HepG2 (cell line): ENCODE data around the gene RPS6KA2. TPM values are rescaled to one million over a fixed set of nuclear protein-coding genes. Genes with fewer than 3 reads are reported as not detected.

Experiments used
- ARNT ChIP-seq: fragments of 450-650 bp; IDR thresholded peaks from 2 replicates; pipeline ENCODE4 v1.6.1; 2017
- CBX1 ChIP-seq: IDR thresholded peaks from one replicate; pipeline ENCODE4 v1.6.1; 2016; ENCODE audit warnings: antibody characterized with exemption, low read depth
- EEA1 ChIP-seq: sonication (generic); formaldehyde crosslinking; IDR thresholded peaks from 2 replicates; pipeline ENCODE4 v1.5.1; 2020; ENCODE audit warnings: mild to moderate bottlenecking, missing genetic modification reagents, borderline replicate concordance
- FOXO1 ChIP-seq: sonication (generic); formaldehyde crosslinking; IDR thresholded peaks from 2 replicates; pipeline ENCODE4 v1.4.0; 2020; ENCODE audit warnings: missing genetic modification reagents
- KDM2A ChIP-seq: sonication (generic); formaldehyde crosslinking; IDR thresholded peaks from 2 replicates; pipeline ENCODE4 v1.4.0; 2020; ENCODE audit warnings: low read depth, missing genetic modification reagents, borderline replicate concordance
- KLF16 ChIP-seq, 2 experiments: sonication (generic) in 1 of 2; formaldehyde crosslinking in 1 of 2; IDR thresholded peaks; 2 replicates each; pipeline versions ENCODE4 v1.6.1 to v1.8.0; 2016 to 2023; ENCODE audit warnings: missing genetic modification reagents in 2 of 2, missing compliant biosample characterization in 1 of 2
- MAFG ChIP-seq: sonication (generic); formaldehyde crosslinking; IDR thresholded peaks from 2 replicates; pipeline ENCODE4 v1.5.1; 2020; ENCODE audit warnings: mild to moderate bottlenecking, missing genetic modification reagents
- MYC ChIP-seq: sonication (generic); formaldehyde crosslinking; IDR thresholded peaks from 2 replicates; pipeline ENCODE4 v1.9.0; 2021; ENCODE audit warnings: missing genetic modification reagents, borderline replicate concordance
- NAIF1 ChIP-seq: sonication (generic); formaldehyde crosslinking; IDR thresholded peaks from 2 replicates; pipeline ENCODE4 v1.5.0; 2020; ENCODE audit warnings: mild to moderate bottlenecking, missing genetic modification reagents, borderline replicate concordance
- RAD21 ChIP-seq: fragments of 450-650 bp; formaldehyde crosslinking; IDR thresholded peaks from 2 replicates; pipeline ENCODE4 v1.5.0; 2020; ENCODE audit warnings: mild to moderate bottlenecking
- RCOR2 ChIP-seq: IDR thresholded peaks from 2 replicates; pipeline ENCODE4 v1.6.1; 2016; ENCODE audit warnings: missing biosample characterization, missing genetic modification reagents
- RFXAP ChIP-seq: sonication (generic); formaldehyde crosslinking; IDR thresholded peaks from 2 replicates; pipeline ENCODE4 v1.4.0; 2020; ENCODE audit warnings: missing genetic modification reagents, borderline replicate concordance
- SMAD3 ChIP-seq: sonication (generic); formaldehyde crosslinking; IDR thresholded peaks from 2 replicates; pipeline ENCODE4 v1.4.0; 2020; ENCODE audit warnings: missing genetic modification reagents
- STAG1 ChIP-seq: sonication (generic); formaldehyde crosslinking; IDR thresholded peaks from 2 replicates; pipeline ENCODE4 v1.4.0; 2020; ENCODE audit warnings: missing genetic modification reagents
- U2AF1 ChIP-seq: fragments of 200-400 bp; formaldehyde crosslinking; optimal IDR thresholded peaks from 2 replicates; pipeline ENCODE3; 2017; ENCODE audit warnings: mild to moderate bottlenecking, low read depth, low read length
- XRCC5 ChIP-seq: fragments of 200-400 bp; formaldehyde crosslinking; optimal IDR thresholded peaks from 2 replicates; pipeline ENCODE3; 2017; ENCODE audit warnings: mild to moderate bottlenecking, low read length
- ZBTB38 ChIP-seq: sonication (generic); formaldehyde crosslinking; IDR thresholded peaks from 2 replicates; pipeline ENCODE4 v1.5.1; 2020; ENCODE audit warnings: mild to moderate bottlenecking, missing genetic modification reagents
- ZC3H4 ChIP-seq: sonication (generic); formaldehyde crosslinking; IDR thresholded peaks from 2 replicates; pipeline ENCODE4 v1.4.0; 2020; ENCODE audit warnings: missing genetic modification reagents, borderline replicate concordance
- ZFP41 ChIP-seq: sonication (generic); formaldehyde crosslinking; IDR thresholded peaks from 2 replicates; pipeline ENCODE4 v1.4.0; 2020; ENCODE audit warnings: mild to moderate bottlenecking, missing genetic modification reagents, borderline replicate concordance
- ZFY ChIP-seq: sonication (generic); formaldehyde crosslinking; IDR thresholded peaks from 2 replicates; pipeline ENCODE4 v1.4.0; 2020; ENCODE audit warnings: missing genetic modification reagents
- ZNF460 ChIP-seq: sonication (generic); formaldehyde crosslinking; IDR thresholded peaks from 2 replicates; pipeline ENCODE4 v1.5.1; 2020; ENCODE audit warnings: missing genetic modification reagents, mild to moderate bottlenecking, borderline replicate concordance
- ZNF567 ChIP-seq: sonication (generic); formaldehyde crosslinking; IDR thresholded peaks from 2 replicates; pipeline ENCODE4 v1.8.1; 2023; ENCODE audit warnings: mild to moderate bottlenecking, missing genetic modification reagents, borderline replicate concordance
- ZNF777 ChIP-seq: sonication (generic); formaldehyde crosslinking; IDR thresholded peaks from 2 replicates; pipeline ENCODE4 v1.4.0; 2020; ENCODE audit warnings: missing genetic modification reagents
- ZNF883 ChIP-seq: sonication (generic); formaldehyde crosslinking; IDR thresholded peaks from 2 replicates; pipeline ENCODE4 v1.5.1; 2020; ENCODE audit warnings: mild to moderate bottlenecking, missing genetic modification reagents; ENCODE audit errors: not compliant biosample characterization
- polyA plus RNA-seq, 8 experiments: library from polyadenylated mRNA; depleted of rRNA in 3 of 8; stranded (reverse) in 7 of 8; unstranded in 1 of 8; fragments of >200 nt; fragmentation: Illumina TruSeq in 4 of 8; extraction: Trizol in 4 of 8; gene quantifications; 2 replicates each; pipeline versions ENCODE4 v1.2.1 to v1.2.3, GENCODE V29; 2011 to 2016; ENCODE audit warnings: low read depth in 4 of 8, missing spikeins in 1 of 8, mixed read lengths in 1 of 8; ENCODE audit not compliant: insufficient read depth in 1 of 8
- total RNA-seq, 5 experiments: library from RNA; depleted of rRNA; stranded (reverse); fragments of >200 nt; fragmentation: Illumina TruSeq; extraction: Trizol; gene quantifications; 2 replicates each; pipeline ENCODE4 v1.2.3, GENCODE V29; 2016; ENCODE audit warnings: low read depth in 1 of 5
- TF ChIP-seq, protein P1 (sequence below): IDR thresholded peaks from 2 replicates; pipeline ENCODE4 v1.6.1; 2016; ENCODE audit warnings: missing compliant biosample characterization, missing genetic modification reagents, borderline replicate concordance
- TF ChIP-seq, protein P2 (sequence below): sonication (generic); formaldehyde crosslinking; IDR thresholded peaks from 2 replicates; pipeline ENCODE4 v1.4.0; 2020; ENCODE audit warnings: missing genetic modification reagents
- TF ChIP-seq, protein P3 (sequence below): IDR thresholded peaks from 2 replicates; pipeline ENCODE4 v1.6.1; 2012; ENCODE audit warnings: inconsistent platforms

RPS6KA2 gene
- total and polyA plus RNA-seq, 2 of the 13 experiments (the other 11 are each of a cell fraction or from before 2014, with no cell fraction given): 0.22 to 0.38 TPM

DNA sequence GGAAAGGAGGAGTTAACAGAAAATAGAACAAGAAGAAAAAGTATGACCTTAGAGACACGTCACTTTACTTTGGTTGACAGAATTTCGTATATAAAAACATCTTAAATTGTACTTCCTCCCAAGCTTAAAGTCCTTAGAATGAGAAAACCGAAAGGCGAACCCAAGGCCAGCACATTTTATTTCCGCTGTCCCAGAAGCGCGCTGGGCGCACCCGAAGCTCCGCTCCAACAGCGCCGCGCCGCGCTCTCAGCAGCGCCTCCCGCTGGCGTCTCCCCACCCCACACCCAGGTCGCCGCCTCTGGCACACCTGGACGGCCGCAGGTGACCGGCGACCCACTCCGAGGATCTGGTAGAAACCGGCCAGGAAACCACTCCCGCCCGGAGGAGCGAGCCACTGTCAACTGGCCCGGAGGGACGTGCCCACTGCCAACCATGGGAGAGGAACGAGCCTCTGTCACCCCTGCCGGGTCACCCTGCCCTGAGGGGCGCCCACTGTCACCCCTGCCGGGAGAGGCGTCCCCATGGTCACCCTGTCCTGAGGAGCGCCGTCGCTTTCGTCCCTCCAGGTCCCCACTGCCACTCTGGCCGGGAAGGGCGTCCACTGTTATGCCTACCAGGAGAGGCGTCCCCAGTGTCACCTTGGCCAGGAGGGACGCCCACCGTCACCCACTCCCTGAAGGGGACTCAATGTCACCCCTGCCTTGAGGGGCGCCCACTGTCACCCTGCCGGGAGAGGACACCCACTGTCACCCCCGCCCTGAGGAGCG is 245.1 kb downstream of the RPS6KA2 start (continued):
- TF ChIP-seq, protein P1, sequence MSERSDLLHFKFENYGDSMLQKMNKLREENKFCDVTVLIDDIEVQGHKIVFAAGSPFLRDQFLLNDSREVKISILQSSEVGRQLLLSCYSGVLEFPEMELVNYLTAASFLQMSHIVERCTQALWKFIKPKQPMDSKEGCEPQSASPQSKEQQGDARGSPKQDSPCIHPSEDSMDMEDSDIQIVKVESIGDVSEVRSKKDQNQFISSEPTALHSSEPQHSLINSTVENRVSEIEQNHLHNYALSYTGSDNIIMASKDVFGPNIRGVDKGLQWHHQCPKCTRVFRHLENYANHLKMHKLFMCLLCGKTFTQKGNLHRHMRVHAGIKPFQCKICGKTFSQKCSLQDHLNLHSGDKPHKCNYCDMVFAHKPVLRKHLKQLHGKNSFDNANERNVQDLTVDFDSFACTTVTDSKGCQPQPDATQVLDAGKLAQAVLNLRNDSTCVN (CRISPR knock-in tag): peak; percentile 54; the same call in 1 of the 2 replicates
- TF ChIP-seq CBX1 (no peak), RFXAP (CRISPR knock-in tag) (no peak), XRCC5 (peak; percentile 91), STAG1 (CRISPR knock-in tag) (peak; percentile 87), RCOR2 (CRISPR knock-in tag) (no peak), ZNF883 (no peak), KLF16 (CRISPR knock-in tag; IDR thresholded peaks at IDR 0.05) (peak in 1 of 2 experiments; percentile 65; a peak in 1 of 4 replicates), SMAD3 (no peak; the same call in 1 of the 2 replicates), MAFG (CRISPR knock-in tag) (no peak), NAIF1 (CRISPR knock-in tag) (no peak), RAD21 (CRISPR knock-in tag) (peak; percentile 93), U2AF1 (no peak), KDM2A (CRISPR knock-in tag) (peak; percentile 98), EEA1 (peak; percentile 81; the same call in 1 of the 2 replicates), ZNF567 (no peak), ZC3H4 (CRISPR knock-in tag) (no peak), ARNT (no peak), ZBTB38 (peak; percentile 94; the same call in 1 of the 2 replicates), MYC (peak; percentile 86; the same call in 1 of the 2 replicates), ZNF460 (CRISPR knock-in tag) (peak; percentile 35; the same call in 1 of the 2 replicates), ZFP41 (no peak), ZNF777 (CRISPR knock-in tag) (peak; percentile 58; the same call in 1 of the 2 replicates), FOXO1 (CRISPR knock-in tag) (peak; percentile 71), ZFY (CRISPR knock-in tag) (peak; percentile 54; the same call in 1 of the 2 replicates)
- TF ChIP-seq, protein P2, sequence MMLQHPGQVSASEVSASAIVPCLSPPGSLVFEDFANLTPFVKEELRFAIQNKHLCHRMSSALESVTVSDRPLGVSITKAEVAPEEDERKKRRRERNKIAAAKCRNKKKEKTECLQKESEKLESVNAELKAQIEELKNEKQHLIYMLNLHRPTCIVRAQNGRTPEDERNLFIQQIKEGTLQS (CRISPR knock-in tag): no peak
- TF ChIP-seq, protein P3, sequence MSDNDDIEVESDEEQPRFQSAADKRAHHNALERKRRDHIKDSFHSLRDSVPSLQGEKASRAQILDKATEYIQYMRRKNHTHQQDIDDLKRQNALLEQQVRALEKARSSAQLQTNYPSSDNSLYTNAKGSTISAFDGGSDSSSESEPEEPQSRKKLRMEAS: peak; percentile 77
